Motor neuron (in vitro differentiated cells): ENCODE measurements around the gene FGF5. TPM values are rescaled to one million over a fixed set of nuclear protein-coding genes. Genes with fewer than 3 reads are reported as not detected.
"Not testable (repeated sequence)": the region's sequence is repeated elsewhere in the genome, so short reads cannot be mapped to it uniquely, and the experiment has no call there.

Experiments used
- ATAC-seq, 8 experiments: fragments of 200-7000 bp; cut with Tn5 transposase; replicated peaks in 6 of 8; 2 replicates each; pipeline ENCODE4 v1.8.0; 2021; ENCODE audit warnings: mild to moderate bottlenecking in 8 of 8, moderate library complexity in 8 of 8
- H3K27ac ChIP-seq, 2 donors: fragments of 250-450 bp; sonication (Bioruptor Pico); 2 replicates each; pipeline ENCODE4 v1.9.0; 2021; ENCODE audit warnings: antibody characterized with exemption in 2 of 2, mild to moderate bottlenecking in 2 of 2, moderate library complexity in 1 of 2
- H3K4me1 ChIP-seq, 2 donors: fragments of 250-450 bp; sonication (Bioruptor Pico); replicated peaks in 1 of 2; 2 replicates each; pipeline ENCODE4 v1.6.1; 2021; ENCODE audit warnings: antibody characterized with exemption in 2 of 2, mild to moderate bottlenecking in 2 of 2, moderate library complexity in 1 of 2
- H3K4me3 ChIP-seq, 5 donors: fragments of 250-450 bp; sonication (Bioruptor Pico); 2 replicates each; pipeline ENCODE4 v1.9.0; 2021; ENCODE audit warnings: antibody characterized with exemption in 5 of 5, mild to moderate bottlenecking in 5 of 5, moderate library complexity in 4 of 5
- whole genome bisulfite sequencing, 10 experiments: fragments of 450-650 bp; shearing (Covaris generic); methylation state at CpG; one replicate each; pipeline ENCODE4 v1.0.0; 2022; 5-methylcytosine and 5-hydroxymethylcytosine counted together
- in situ Hi-C, 9 experiments: fragments of 400-800 bp; cut with MboI; loops; one replicate each; pipeline ENCODE4 v1.15.0; 2021; ENCODE audit warnings: low sequenced_read_pairs in 9 of 9, low pct_unique_long_range_greater_than_20kb in 2 of 9; ENCODE audit not compliant: unreplicated experiment in 9 of 9
- total RNA-seq, 8 experiments: library from RNA; unstranded; fragments of 300-600 nt; gene quantifications; 2 replicates each; pipeline versions ENCODE4 v1.2.3 to v1.2.4, GENCODE V29; 2022

Gene FGF5
- total RNA-seq, 8 experiments from 2014 or later = 0.09 to 3.3 (median 0.86) TPM; not detected in 1

- H3K4me1 ChIP-seq = peaks cover 0 to 3% of the 10 kb centered on the region in 2 donors
- in situ Hi-C loops = no loop called here
- no peak overlapping the region for H3K4me3 ChIP-seq
- ATAC-seq = no peak
- no peak overlapping the region for H3K27ac ChIP-seq
- 29 to 87% (median 64%) methylated on average over 1 to 3 of the region's 3 CpGs for WGBS, 10 experiments
Measured at GRCh38 chr4:80271801-80272200, 5.3 kb downstream of the FGF5 start.

GRCh38 chr4:80276931-80277330 is 10.5 kb downstream of the FGF5 start:
- in situ Hi-C loops = no loop called here
- Histone ChIP-seq H3K4me3 (no peak overlapping the region), H3K4me1 (no peaks in the 10 kb centered on the region), H3K27ac (no peak overlapping the region)
- ATAC-seq = no peak

GRCh38 chr4:80279751-80280150 is 13.3 kb downstream of the FGF5 start:
- Histone ChIP-seq H3K4me3 (no peak overlapping the region), H3K4me1 (no peaks in the 10 kb centered on the region), H3K27ac (no peak overlapping the region)
- in situ Hi-C loops = no loop called here
- WGBS, 10 experiments = 80 to 100% (median 100%) methylated on average over 1 of the region's 1 CpG; no CpG with 5 or more reads in 5 of the 10 experiments
- ATAC-seq = no peak

GRCh38 chr4:80286451-80286850 is 20.0 kb downstream of the FGF5 start:
- ATAC-seq = no peak
- Histone ChIP-seq H3K27ac (no peak overlapping the region), H3K4me1 (no peaks in the 10 kb centered on the region), H3K4me3 (no peak overlapping the region)
- in situ Hi-C loops = no loop called here
- WGBS, 10 experiments = 17 to 100% (median 73%) methylated on average over 1 to 6 of the region's 7 CpGs; no CpG with 5 or more reads in 1 of the 10 experiments

GRCh38 chr4:80290665-80291064 is 24.2 kb downstream of the FGF5 start:
- H3K4me3 ChIP-seq, ATAC-seq, H3K4me1 ChIP-seq, in situ Hi-C loops, H3K27ac ChIP-seq: not testable (repeated sequence)
- WGBS, 10 experiments = 100% methylated on average over 2 of the region's 2 CpGs; no CpG with 5 or more reads in 9 of the 10 experiments

- 0 to 100% (median 81%) methylated on average over 1 to 2 of the region's 2 CpGs; no CpG with 5 or more reads in 3 of the 10 experiments for WGBS, 10 experiments
- H3K4me1 ChIP-seq = no peaks in the 10 kb centered on the region
- H3K27ac ChIP-seq = no peak overlapping the region
- no peak for ATAC-seq
- no peak overlapping the region for H3K4me3 ChIP-seq
- in situ Hi-C loops = no loop called here
Measured at GRCh38 chr4:80294206-80294605, 27.7 kb downstream of the FGF5 start.

- ATAC-seq = no peak
- in situ Hi-C loops = no loop called here
- WGBS, 10 experiments = 0 to 89% (median 43%) methylated on average over 1 to 3 of the region's 3 CpGs; no CpG with 5 or more reads in 6 of the 10 experiments
- Histone ChIP-seq H3K4me1 (no peaks in the 10 kb centered on the region), H3K27ac (no peak overlapping the region), H3K4me3 (no peak overlapping the region)
Measured at GRCh38 chr4:80295336-80295735, 28.9 kb downstream of the FGF5 start.

GRCh38 chr4:80295826-80296225 is 29.4 kb downstream of the FGF5 start:
- Histone ChIP-seq H3K4me1 (no peaks in the 10 kb centered on the region), H3K4me3 (no peak overlapping the region), H3K27ac (no peak overlapping the region)
- 37 to 100% (median 82%) methylated on average over 1 to 5 of the region's 5 CpGs for WGBS, 10 experiments
- in situ Hi-C loops = no loop called here
- ATAC-seq = no peak

GRCh38 chr4:80301884-80302283 is 35.4 kb downstream of the FGF5 start:
- in situ Hi-C loops = no loop called here
- WGBS, 10 experiments = 48 to 100% (median 57%) methylated on average over 2 to 4 of the region's 4 CpGs; no CpG with 5 or more reads in 3 of the 10 experiments
- Histone ChIP-seq H3K4me3 (no peak overlapping the region), H3K27ac (no peak overlapping the region), H3K4me1 (peaks cover 0 to 4% of the 10 kb centered on the region in 2 donors)
- no peak for ATAC-seq

- H3K4me1 ChIP-seq = peaks cover 3 to 9% of the 10 kb centered on the region in 2 donors
- in situ Hi-C loops = no loop called here
- 80 to 100% (median 92%) methylated on average over 3 to 10 of the region's 26 CpGs; no CpG with 5 or more reads in 6 of the 10 experiments for WGBS, 10 experiments
- no peak overlapping the region for H3K27ac ChIP-seq
- no peak for ATAC-seq
- no peak overlapping the region for H3K4me3 ChIP-seq
Measured at GRCh38 chr4:80302616-80303223, 36.3 kb downstream of the FGF5 start.

GRCh38 chr4:80305466-80305865 is 39.0 kb downstream of the FGF5 start:
- no peak for ATAC-seq
- Histone ChIP-seq H3K27ac (no peak overlapping the region), H3K4me3 (no peak overlapping the region), H3K4me1 (peaks cover 6 to 13% of the 10 kb centered on the region in 2 donors)
- in situ Hi-C loops = no loop called here
- whole genome bisulfite sequencing, 10 experiments = 0 to 89% (median 61%) methylated on average over 1 to 3 of the region's 3 CpGs

- Histone ChIP-seq H3K4me3 (no peak overlapping the region), H3K27ac (no peak overlapping the region), H3K4me1 (peaks cover 6 to 13% of the 10 kb centered on the region in 2 donors)
- in situ Hi-C loops = no loop called here
- WGBS, 10 experiments = 0 to 94% (median 62%) methylated on average over 1 to 2 of the region's 2 CpGs
- no peak for ATAC-seq
Measured at GRCh38 chr4:80306260-80306659, 39.8 kb downstream of the FGF5 start.

- Histone ChIP-seq H3K27ac (no peak overlapping the region), H3K4me3 (no peak overlapping the region), H3K4me1 (peaks cover 6 to 13% of the 10 kb centered on the region in 2 donors)
- in situ Hi-C loops = no loop called here
- peak; percentile 71 to 95 (median 88) for ATAC-seq
- WGBS, 10 experiments = 0 to 70% (median 0%) methylated on average over 1 of the region's 1 CpG; no CpG with 5 or more reads in 6 of the 10 experiments
Measured at GRCh38 chr4:80307183-80307735, 40.8 kb downstream of the FGF5 start.
